Endothelial cell of umbilical vein (primary cell): Measurements from ENCODE around the gene RIOK3.
"Not testable (repeated sequence)": the region's sequence is repeated elsewhere in the genome, so short reads cannot be mapped to it uniquely, and the experiment has no call there.

Experiments used
- EZH2 ChIP-seq: IDR thresholded peaks from 2 replicates; pipeline ENCODE4 v1.6.1; 2012; ENCODE audit warnings: borderline replicate concordance, low read depth, mild to moderate bottlenecking, moderate library complexity, low read length, inconsistent platforms; ENCODE audit not compliant: severe bottlenecking
- FOS ChIP-seq: IDR thresholded peaks from 2 replicates; pipeline ENCODE4 v1.6.1; 2011; ENCODE audit warnings: mild to moderate bottlenecking, low read length, moderate library complexity, borderline replicate concordance; ENCODE audit not compliant: insufficient read depth
- JUN ChIP-seq: IDR thresholded peaks from 2 replicates; pipeline ENCODE4 v1.6.1; 2011; ENCODE audit warnings: borderline replicate concordance, low read depth; ENCODE audit not compliant: insufficient read length, insufficient read depth
- POLR2A ChIP-seq: IDR thresholded peaks from 2 replicates; pipeline ENCODE4 v1.6.1; 2012; ENCODE audit warnings: low read depth, mild to moderate bottlenecking, control low read depth, low read length
- POLR2AphosphoS5 ChIP-seq: IDR thresholded peaks from 2 replicates; pipeline ENCODE4 v1.6.1; 2012; ENCODE audit warnings: low read depth, mild to moderate bottlenecking, control low read depth, low read length, moderate library complexity; ENCODE audit not compliant: insufficient read depth
- TF ChIP-seq, protein P1 (sequence below), 2 donors: IDR thresholded peaks; 1 replicate in 1 of 2; 2 replicates in 1 of 2; pipeline ENCODE4 v1.5.1; 2011; ENCODE audit warnings: low read length in 2 of 2, mild to moderate bottlenecking in 2 of 2, moderate library complexity in 2 of 2, control low read depth in 1 of 2, inconsistent platforms in 1 of 2, low read depth in 1 of 2; ENCODE audit not compliant: insufficient read depth in 1 of 2; ENCODE audit errors: extremely low read depth in 1 of 2
- TF ChIP-seq, protein P2 (sequence below): IDR thresholded peaks from 2 replicates; pipeline ENCODE4 v1.6.1; 2011; ENCODE audit not compliant: insufficient read depth, insufficient read length

GRCh38 chr18:23429538-23429937, 23.5 kb upstream of the RIOK3 start:
- TF ChIP-seq, protein P1, sequence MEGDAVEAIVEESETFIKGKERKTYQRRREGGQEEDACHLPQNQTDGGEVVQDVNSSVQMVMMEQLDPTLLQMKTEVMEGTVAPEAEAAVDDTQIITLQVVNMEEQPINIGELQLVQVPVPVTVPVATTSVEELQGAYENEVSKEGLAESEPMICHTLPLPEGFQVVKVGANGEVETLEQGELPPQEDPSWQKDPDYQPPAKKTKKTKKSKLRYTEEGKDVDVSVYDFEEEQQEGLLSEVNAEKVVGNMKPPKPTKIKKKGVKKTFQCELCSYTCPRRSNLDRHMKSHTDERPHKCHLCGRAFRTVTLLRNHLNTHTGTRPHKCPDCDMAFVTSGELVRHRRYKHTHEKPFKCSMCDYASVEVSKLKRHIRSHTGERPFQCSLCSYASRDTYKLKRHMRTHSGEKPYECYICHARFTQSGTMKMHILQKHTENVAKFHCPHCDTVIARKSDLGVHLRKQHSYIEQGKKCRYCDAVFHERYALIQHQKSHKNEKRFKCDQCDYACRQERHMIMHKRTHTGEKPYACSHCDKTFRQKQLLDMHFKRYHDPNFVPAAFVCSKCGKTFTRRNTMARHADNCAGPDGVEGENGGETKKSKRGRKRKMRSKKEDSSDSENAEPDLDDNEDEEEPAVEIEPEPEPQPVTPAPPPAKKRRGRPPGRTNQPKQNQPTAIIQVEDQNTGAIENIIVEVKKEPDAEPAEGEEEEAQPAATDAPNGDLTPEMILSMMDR (IDR thresholded peaks at IDR 0.05; ENCODE audit: extremely low read depth in 1 of 2, insufficient read depth in 1 of 2, low read depth in 1 of 2, low read length in 2 of 2): not testable (repeated sequence)
- not testable (repeated sequence) for TF ChIP-seq POLR2A, EZH2, JUN, FOS, POLR2AphosphoS5
- TF ChIP-seq, protein P2, sequence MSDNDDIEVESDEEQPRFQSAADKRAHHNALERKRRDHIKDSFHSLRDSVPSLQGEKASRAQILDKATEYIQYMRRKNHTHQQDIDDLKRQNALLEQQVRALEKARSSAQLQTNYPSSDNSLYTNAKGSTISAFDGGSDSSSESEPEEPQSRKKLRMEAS: not testable (repeated sequence)
